ENCODE measurements around the gene PNMA8C. TPM values are rescaled to one million over a fixed set of nuclear protein-coding genes. Genes with fewer than 3 reads are reported as not detected.

Gene PNMA8C
- total and polyA plus RNA-seq, 2 donors (not counting 3 experiments of a cell fraction or from before 2014, with no cell fraction given), result not detected

DNA sequence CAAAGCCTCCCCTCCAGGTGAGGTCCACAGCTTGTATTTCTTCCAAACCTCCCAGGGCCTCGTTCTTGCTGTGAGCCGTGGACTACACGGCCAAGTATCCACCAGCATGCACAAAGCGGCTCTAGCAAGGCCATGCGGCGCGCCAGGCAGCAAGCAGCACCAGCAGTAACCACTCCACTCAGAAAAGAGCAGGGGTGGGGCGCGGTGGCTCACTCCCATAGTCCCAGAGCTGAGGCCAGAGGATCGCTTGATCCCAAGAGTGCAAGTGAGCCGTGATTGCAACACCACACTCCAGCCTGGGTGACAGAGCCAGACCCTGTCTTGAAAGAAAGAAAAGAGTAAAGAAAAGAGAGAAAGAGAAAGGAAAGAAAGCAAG is 20.1 kb downstream of the PNMA8C start:
- Histone ChIP-seq H4K20me1 (replicated peaks; ENCODE audit: control insufficient read depth, extremely low read depth, insufficient read depth, low read length) (no peaks in the 10 kb centered on the region), H3K27ac (ENCODE audit: insufficient read depth, low read depth, low read length) (no peak overlapping the region), H3K9me1 (replicated peaks; ENCODE audit: control insufficient read depth, extremely low read depth, insufficient read depth, low read length) (no peaks in the 10 kb centered on the region), H3K4me3 (replicated peaks in 1 of 3; ENCODE audit: insufficient read depth in 1 of 3, low read depth in 1 of 3, low read length in 3 of 3) (no peak overlapping the region), H3K9ac (replicated peaks; ENCODE audit: extremely low read depth, insufficient read depth, low read length) (no peak overlapping the region), H2AFZ (ENCODE audit: low read depth, low read length) (no peak overlapping the region), H3K9me3 (replicated peaks; ENCODE audit: control insufficient read depth, insufficient read depth, low read length) (no peaks in the 10 kb centered on the region), H3K4me1 (ENCODE audit: control insufficient read depth, extremely low read depth, insufficient read depth, low read length) (no peaks in the 10 kb centered on the region), H3K27me3 (ENCODE audit: control insufficient read depth in 2 of 2, insufficient read depth in 2 of 2, low read length in 2 of 2) (peaks cover 50 to 56% of the 10 kb centered on the region in 2 experiments), H3K36me3 (ENCODE audit: control insufficient read depth in 2 of 2, extremely low read depth in 1 of 2, insufficient read depth in 2 of 2, low read length in 2 of 2) (no peaks in the 10 kb centered on the region), H3K79me2 (ENCODE audit: control insufficient read depth, insufficient read depth, low read length) (no peaks in the 10 kb centered on the region), H3K4me2 (ENCODE audit: insufficient read depth, low read length) (no peak overlapping the region)
- ChIA-PET CTCF (interaction anchor here (0.9 kb wide), 1 partner anchor 9 kb away, joined by 3 read pairs; no protein-coding TSS in a partner anchor), POLR2A (no interaction called here)
- intact Hi-C loops (cut with micrococcal nuclease) (no loop called here), dilution Hi-C loops (cut with MboI; ENCODE audit: extremely low pct_ligation_motif_present, low sequenced_read_pairs) (no loop called here)
- TF ChIP-seq JUN (IDR thresholded peaks at IDR 0.05; ENCODE audit: borderline replicate concordance, insufficient read depth, insufficient read length, low read depth) (no peak), MYC (IDR thresholded peaks at IDR 0.05; ENCODE audit: low read depth, low read length) (no peak), POLR2A (IDR thresholded peaks at IDR 0.05; ENCODE audit: low read depth, low read length) (no peak), POLR2AphosphoS5 (IDR thresholded peaks at IDR 0.05; ENCODE audit: insufficient read depth, low read depth, low read length) (no peak)
- TF ChIP-seq, protein P1, sequence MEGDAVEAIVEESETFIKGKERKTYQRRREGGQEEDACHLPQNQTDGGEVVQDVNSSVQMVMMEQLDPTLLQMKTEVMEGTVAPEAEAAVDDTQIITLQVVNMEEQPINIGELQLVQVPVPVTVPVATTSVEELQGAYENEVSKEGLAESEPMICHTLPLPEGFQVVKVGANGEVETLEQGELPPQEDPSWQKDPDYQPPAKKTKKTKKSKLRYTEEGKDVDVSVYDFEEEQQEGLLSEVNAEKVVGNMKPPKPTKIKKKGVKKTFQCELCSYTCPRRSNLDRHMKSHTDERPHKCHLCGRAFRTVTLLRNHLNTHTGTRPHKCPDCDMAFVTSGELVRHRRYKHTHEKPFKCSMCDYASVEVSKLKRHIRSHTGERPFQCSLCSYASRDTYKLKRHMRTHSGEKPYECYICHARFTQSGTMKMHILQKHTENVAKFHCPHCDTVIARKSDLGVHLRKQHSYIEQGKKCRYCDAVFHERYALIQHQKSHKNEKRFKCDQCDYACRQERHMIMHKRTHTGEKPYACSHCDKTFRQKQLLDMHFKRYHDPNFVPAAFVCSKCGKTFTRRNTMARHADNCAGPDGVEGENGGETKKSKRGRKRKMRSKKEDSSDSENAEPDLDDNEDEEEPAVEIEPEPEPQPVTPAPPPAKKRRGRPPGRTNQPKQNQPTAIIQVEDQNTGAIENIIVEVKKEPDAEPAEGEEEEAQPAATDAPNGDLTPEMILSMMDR (IDR thresholded peaks at IDR 0.05; ENCODE audit: extremely low read depth in 1 of 2, insufficient read depth in 1 of 2, low read depth in 1 of 2, low read length in 2 of 2), result no peak
- DNase-seq (ENCODE audit: low read depth, low spot score), result no peak
- no TSS peak for BruUV-seq (replicated peaks)
- no peak for FAIRE-seq
